ENCODE measurements around the gene ICE2.

ICE2 gene

GRCh38 chr15:60507596-60508424 lies 28.9 kb upstream of the ICE2 start:
- peak overlapping the region in 1 of 5 donors; percentile 19 for H3K9ac ChIP-seq (ENCODE audit: low read length in 5 of 5)
- H3K4me1 ChIP-seq (ENCODE audit: control insufficient read depth in 5 of 5, insufficient read depth in 5 of 5, low read length in 5 of 5), result peaks cover 0 to 8% (median 4%) of the 10 kb centered on the region in 5 donors
- no peak overlapping the region for H3K27ac ChIP-seq (ENCODE audit: low read depth, low read length)
- no peaks in the 10 kb centered on the region for H3K27me3 ChIP-seq (ENCODE audit: control insufficient read depth in 5 of 5, insufficient read depth in 4 of 5, low read length in 5 of 5)
- H3K4me3 ChIP-seq (ENCODE audit: low read depth in 1 of 5, low read length in 5 of 5), result no peak overlapping the region
- peaks cover 4 to 22% (median 15%) of the 10 kb centered on the region in 5 donors for H3K36me3 ChIP-seq (ENCODE audit: control insufficient read depth in 5 of 5, insufficient read depth in 5 of 5, low read length in 5 of 5)
- H3K9me3 ChIP-seq (ENCODE audit: control insufficient read depth in 5 of 5, low read length in 5 of 5), result no peaks in the 10 kb centered on the region

- H3K9ac ChIP-seq (ENCODE audit: low read length in 5 of 5), result no peak overlapping the region
- H3K27me3 ChIP-seq (ENCODE audit: control insufficient read depth in 5 of 5, insufficient read depth in 4 of 5, low read length in 5 of 5), result no peaks in the 10 kb centered on the region
- H3K27ac ChIP-seq (ENCODE audit: low read depth, low read length), result no peak overlapping the region
- no peaks in the 10 kb centered on the region for H3K9me3 ChIP-seq (ENCODE audit: control insufficient read depth in 5 of 5, low read length in 5 of 5)
- no peak overlapping the region for H3K4me3 ChIP-seq (ENCODE audit: low read depth in 1 of 5, low read length in 5 of 5)
- H3K36me3 ChIP-seq (ENCODE audit: control insufficient read depth in 5 of 5, insufficient read depth in 5 of 5, low read length in 5 of 5), result peaks cover 13 to 36% (median 24%) of the 10 kb centered on the region in 5 donors
- H3K4me1 ChIP-seq (ENCODE audit: control insufficient read depth in 5 of 5, insufficient read depth in 5 of 5, low read length in 5 of 5), result no peaks in the 10 kb centered on the region
These were observed 17.9 kb upstream of the ICE2 start for GRCh38 chr15:60496853-60497252.

- no peak overlapping the region for H3K27ac ChIP-seq (ENCODE audit: low read depth, low read length)
- no peak overlapping the region for H3K4me3 ChIP-seq (ENCODE audit: low read depth in 1 of 5, low read length in 5 of 5)
- peaks cover 11 to 19% (median 16%) of the 10 kb centered on the region in 5 donors for H3K36me3 ChIP-seq (ENCODE audit: control insufficient read depth in 5 of 5, insufficient read depth in 5 of 5, low read length in 5 of 5)
- H3K27me3 ChIP-seq (ENCODE audit: control insufficient read depth in 5 of 5, insufficient read depth in 4 of 5, low read length in 5 of 5), result no peaks in the 10 kb centered on the region
- no peaks in the 10 kb centered on the region for H3K4me1 ChIP-seq (ENCODE audit: control insufficient read depth in 5 of 5, insufficient read depth in 5 of 5, low read length in 5 of 5)
- no peaks in the 10 kb centered on the region for H3K9me3 ChIP-seq (ENCODE audit: control insufficient read depth in 5 of 5, low read length in 5 of 5)
- no peak overlapping the region for H3K9ac ChIP-seq (ENCODE audit: low read length in 5 of 5)
These were observed 15.2 kb upstream of the ICE2 start for GRCh38 chr15:60494108-60494507.

- Histone ChIP-seq H3K9me3 (ENCODE audit: control insufficient read depth in 5 of 5, low read length in 5 of 5) (no peaks in the 10 kb centered on the region), H3K9ac (ENCODE audit: low read length in 5 of 5) (no peak overlapping the region), H3K4me1 (ENCODE audit: control insufficient read depth in 5 of 5, insufficient read depth in 5 of 5, low read length in 5 of 5) (no peaks in the 10 kb centered on the region), H3K4me3 (ENCODE audit: low read depth in 1 of 5, low read length in 5 of 5) (no peak overlapping the region), H3K27ac (ENCODE audit: low read depth, low read length) (no peak overlapping the region), H3K27me3 (ENCODE audit: control insufficient read depth in 5 of 5, insufficient read depth in 4 of 5, low read length in 5 of 5) (no peaks in the 10 kb centered on the region), H3K36me3 (ENCODE audit: control insufficient read depth in 5 of 5, insufficient read depth in 5 of 5, low read length in 5 of 5) (peaks cover 9 to 19% (median 11%) of the 10 kb centered on the region in 5 donors)
These were observed 14.2 kb upstream of the ICE2 start for GRCh38 chr15:60493166-60493565.

GRCh38 chr15:60486742-60487141 lies 7.8 kb upstream of the ICE2 start:
- Histone ChIP-seq H3K9ac (ENCODE audit: low read length in 5 of 5) (no peak overlapping the region), H3K36me3 (ENCODE audit: control insufficient read depth in 5 of 5, insufficient read depth in 5 of 5, low read length in 5 of 5) (no peaks in the 10 kb centered on the region), H3K4me1 (ENCODE audit: control insufficient read depth in 5 of 5, insufficient read depth in 5 of 5, low read length in 5 of 5) (no peaks in the 10 kb centered on the region), H3K27ac (ENCODE audit: low read depth, low read length) (no peak overlapping the region), H3K4me3 (ENCODE audit: low read depth in 1 of 5, low read length in 5 of 5) (no peak overlapping the region), H3K9me3 (ENCODE audit: control insufficient read depth in 5 of 5, low read length in 5 of 5) (no peaks in the 10 kb centered on the region), H3K27me3 (ENCODE audit: control insufficient read depth in 5 of 5, insufficient read depth in 4 of 5, low read length in 5 of 5) (no peaks in the 10 kb centered on the region)

GRCh38 chr15:60485365-60486055 lies 6.6 kb upstream of the ICE2 start:
- Histone ChIP-seq H3K36me3 (ENCODE audit: control insufficient read depth in 5 of 5, insufficient read depth in 5 of 5, low read length in 5 of 5) (no peaks in the 10 kb centered on the region), H3K27ac (ENCODE audit: low read depth, low read length) (no peak overlapping the region), H3K4me1 (ENCODE audit: control insufficient read depth in 5 of 5, insufficient read depth in 5 of 5, low read length in 5 of 5) (no peaks in the 10 kb centered on the region), H3K9ac (ENCODE audit: low read length in 5 of 5) (no peak overlapping the region), H3K4me3 (ENCODE audit: low read depth in 1 of 5, low read length in 5 of 5) (no peak overlapping the region), H3K9me3 (ENCODE audit: control insufficient read depth in 5 of 5, low read length in 5 of 5) (no peaks in the 10 kb centered on the region), H3K27me3 (ENCODE audit: control insufficient read depth in 5 of 5, insufficient read depth in 4 of 5, low read length in 5 of 5) (no peaks in the 10 kb centered on the region)

- no peaks in the 10 kb centered on the region for H3K27me3 ChIP-seq (ENCODE audit: control insufficient read depth in 5 of 5, insufficient read depth in 4 of 5, low read length in 5 of 5)
- no peak overlapping the region for H3K9ac ChIP-seq (ENCODE audit: low read length in 5 of 5)
- no peaks in the 10 kb centered on the region for H3K9me3 ChIP-seq (ENCODE audit: control insufficient read depth in 5 of 5, low read length in 5 of 5)
- peaks cover 0 to 16% (median 11%) of the 10 kb centered on the region in 5 donors for H3K4me1 ChIP-seq (ENCODE audit: control insufficient read depth in 5 of 5, insufficient read depth in 5 of 5, low read length in 5 of 5)
- no peak overlapping the region for H3K27ac ChIP-seq (ENCODE audit: low read depth, low read length)
- no peaks in the 10 kb centered on the region for H3K36me3 ChIP-seq (ENCODE audit: control insufficient read depth in 5 of 5, insufficient read depth in 5 of 5, low read length in 5 of 5)
- H3K4me3 ChIP-seq (ENCODE audit: low read depth in 1 of 5, low read length in 5 of 5), result no peak overlapping the region
These were observed 4.1 kb upstream of the ICE2 start for GRCh38 chr15:60483042-60483441.

- H3K27ac ChIP-seq (ENCODE audit: low read depth, low read length), result no peak overlapping the region
- H3K4me3 ChIP-seq (ENCODE audit: low read depth in 1 of 5, low read length in 5 of 5), result no peak overlapping the region
- peaks cover 0 to 36% (median 29%) of the 10 kb centered on the region in 5 donors for H3K4me1 ChIP-seq (ENCODE audit: control insufficient read depth in 5 of 5, insufficient read depth in 5 of 5, low read length in 5 of 5)
- H3K27me3 ChIP-seq (ENCODE audit: control insufficient read depth in 5 of 5, insufficient read depth in 4 of 5, low read length in 5 of 5), result no peaks in the 10 kb centered on the region
- peaks cover 0 to 2% (median 0%) of the 10 kb centered on the region in 5 donors for H3K36me3 ChIP-seq (ENCODE audit: control insufficient read depth in 5 of 5, insufficient read depth in 5 of 5, low read length in 5 of 5)
- H3K9ac ChIP-seq (ENCODE audit: low read length in 5 of 5), result no peak overlapping the region
- H3K9me3 ChIP-seq (ENCODE audit: control insufficient read depth in 5 of 5, low read length in 5 of 5), result no peaks in the 10 kb centered on the region
These were observed 1.9 kb upstream of the ICE2 start for GRCh38 chr15:60480888-60481287.

- Histone ChIP-seq H3K9me3 (ENCODE audit: control insufficient read depth in 5 of 5, low read length in 5 of 5) (no peaks in the 10 kb centered on the region), H3K4me3 (ENCODE audit: low read depth in 1 of 5, low read length in 5 of 5) (no peak overlapping the region), H3K9ac (ENCODE audit: low read length in 5 of 5) (no peak overlapping the region), H3K36me3 (ENCODE audit: control insufficient read depth in 5 of 5, insufficient read depth in 5 of 5, low read length in 5 of 5) (peaks cover 0 to 3% (median 0%) of the 10 kb centered on the region in 5 donors), H3K27me3 (ENCODE audit: control insufficient read depth in 5 of 5, insufficient read depth in 4 of 5, low read length in 5 of 5) (no peaks in the 10 kb centered on the region), H3K27ac (ENCODE audit: low read depth, low read length) (no peak overlapping the region), H3K4me1 (ENCODE audit: control insufficient read depth in 5 of 5, insufficient read depth in 5 of 5, low read length in 5 of 5) (peaks cover 0 to 36% (median 29%) of the 10 kb centered on the region in 5 donors)
These were observed 1.2 kb upstream of the ICE2 start for GRCh38 chr15:60480149-60480548.
